GM12873 (cell line): Measurements from ENCODE around the gene TMEM119.

ENCODE experiments used
- CTCF ChIP-seq: IDR thresholded peaks from 2 replicates; pipeline ENCODE4 v1.5.1; 2012; ENCODE audit warnings: low read depth, mild to moderate bottlenecking, moderate library complexity, low read length, control low read depth; ENCODE audit not compliant: insufficient read depth; ENCODE audit errors: missing control alignments

Gene TMEM119

GRCh38 chr12:108610336-108610815, 12.5 kb upstream of the TMEM119 start:
- TF ChIP-seq CTCF, result no peak

- no peak for TF ChIP-seq CTCF
Observed at GRCh38 chr12:108609537-108610335, 11.9 kb upstream of the TMEM119 start.

- TF ChIP-seq CTCF, result no peak
Observed at GRCh38 chr12:108608616-108609015, 10.7 kb upstream of the TMEM119 start.

- TF ChIP-seq CTCF, result no peak
Observed at GRCh38 chr12:108607981-108608600, 10.2 kb upstream of the TMEM119 start.

GRCh38 chr12:108606492-108606891, 8.6 kb upstream of the TMEM119 start:
- no peak for TF ChIP-seq CTCF

GRCh38 chr12:108605690-108606406, 8.0 kb upstream of the TMEM119 start:
- TF ChIP-seq CTCF, result no peak
